Lower leg skin (tissue), 4 donors: Measurements from ENCODE around the gene INSL3. TPM values are rescaled to one million over a fixed set of nuclear protein-coding genes. Genes with fewer than 3 reads are reported as not detected.

Source experiments
- DNase-seq, 2 donors: peaks; one replicate each; pipeline ENCODE4 v3.0.0-alpha.2; 2019; ENCODE audit warnings: low spot score in 2 of 2
- H3K4me3 ChIP-seq: fragments of 200-600 bp; sonication (generic); 2 replicates; pipeline ENCODE4 v1.5.1; 2017; ENCODE audit warnings: mild to moderate bottlenecking, low read depth; ENCODE audit not compliant: poor library complexity, severe bottlenecking
- POLR2A ChIP-seq, 2 donors: fragments of 450-650 bp; IDR thresholded peaks; one replicate each; pipeline ENCODE4 v1.6.1; 2016 to 2017; ENCODE audit warnings: antibody characterized with exemption in 2 of 2, mild to moderate bottlenecking in 1 of 2, moderate library complexity in 1 of 2
- WGBS, 2 donors: methylation state at CpG; one replicate each; pipeline ENCODE4 v1.1.5; 2018; 5-methylcytosine and 5-hydroxymethylcytosine counted together
- intact Hi-C: fragments of 100-400 bp; cut with DNase I; formaldehyde crosslinking; loops from one replicate; pipeline ENCODE4 v1.15.0; 2023; ENCODE audit warnings: low total_unique reads
- total RNA-seq, 4 donors: library from RNA; depleted of rRNA; stranded (reverse); fragments of >200 nt; gene quantifications; one replicate each; pipeline ENCODE4 v1.1.0, GENCODE V29; 2016
- TF ChIP-seq, protein P1 (sequence below), 3 donors: fragments of 450-650 bp; IDR thresholded peaks; one replicate each; pipeline ENCODE4 v1.5.1; 2016; ENCODE audit warnings: antibody characterized with exemption in 3 of 3, mild to moderate bottlenecking in 3 of 3, moderate library complexity in 2 of 3

The INSL3 gene
- total RNA-seq, 4 donors from 2014 or later: not detected

DNA sequence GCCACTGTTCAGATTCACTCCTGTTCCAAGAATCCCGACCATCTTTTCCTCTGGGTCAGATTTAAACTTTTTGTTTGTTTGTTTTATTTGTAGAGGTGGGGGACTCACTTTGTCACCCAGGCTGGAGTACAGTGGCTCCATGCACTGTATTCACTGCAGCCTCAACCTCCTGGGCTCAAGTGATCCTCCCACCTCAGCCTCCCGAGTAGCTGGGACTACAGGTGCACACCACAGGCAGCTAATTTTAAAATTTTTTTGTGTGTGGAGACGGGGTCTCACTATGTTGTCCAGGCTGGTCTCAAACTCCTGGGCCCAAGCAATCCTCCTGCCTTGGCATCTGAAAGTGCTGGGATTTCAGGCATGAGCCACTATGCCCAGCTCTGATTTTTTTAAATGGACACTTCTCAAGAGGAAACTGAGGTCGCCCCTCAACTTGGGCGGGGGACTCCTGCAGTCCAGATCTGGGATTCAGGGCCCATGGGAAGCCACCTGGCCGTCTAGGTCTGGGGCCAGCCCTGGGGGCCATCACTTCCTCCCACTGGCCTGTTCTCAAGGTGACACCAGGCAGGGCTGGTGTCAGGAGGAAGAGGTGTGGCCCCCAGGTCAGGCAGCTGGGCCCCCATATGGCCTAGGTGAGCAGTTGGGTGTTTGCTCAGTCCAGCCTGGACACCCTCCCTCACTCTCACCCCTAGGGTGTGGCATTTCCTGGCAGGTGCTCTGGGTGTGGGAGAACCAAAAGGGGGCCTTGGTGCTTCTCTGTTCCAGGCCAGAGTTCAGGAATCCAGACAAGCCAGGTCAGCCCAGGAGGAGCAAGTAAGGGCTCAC lies 25.1 kb downstream of the INSL3 start:
- no peak overlapping the region for H3K4me3 ChIP-seq
- 68 to 73% methylated on average over 6 of the region's 6 CpGs for WGBS, 2 donors
- no peak for DNase-seq
- intact Hi-C loops: no loop called here
- TF ChIP-seq, protein P1, sequence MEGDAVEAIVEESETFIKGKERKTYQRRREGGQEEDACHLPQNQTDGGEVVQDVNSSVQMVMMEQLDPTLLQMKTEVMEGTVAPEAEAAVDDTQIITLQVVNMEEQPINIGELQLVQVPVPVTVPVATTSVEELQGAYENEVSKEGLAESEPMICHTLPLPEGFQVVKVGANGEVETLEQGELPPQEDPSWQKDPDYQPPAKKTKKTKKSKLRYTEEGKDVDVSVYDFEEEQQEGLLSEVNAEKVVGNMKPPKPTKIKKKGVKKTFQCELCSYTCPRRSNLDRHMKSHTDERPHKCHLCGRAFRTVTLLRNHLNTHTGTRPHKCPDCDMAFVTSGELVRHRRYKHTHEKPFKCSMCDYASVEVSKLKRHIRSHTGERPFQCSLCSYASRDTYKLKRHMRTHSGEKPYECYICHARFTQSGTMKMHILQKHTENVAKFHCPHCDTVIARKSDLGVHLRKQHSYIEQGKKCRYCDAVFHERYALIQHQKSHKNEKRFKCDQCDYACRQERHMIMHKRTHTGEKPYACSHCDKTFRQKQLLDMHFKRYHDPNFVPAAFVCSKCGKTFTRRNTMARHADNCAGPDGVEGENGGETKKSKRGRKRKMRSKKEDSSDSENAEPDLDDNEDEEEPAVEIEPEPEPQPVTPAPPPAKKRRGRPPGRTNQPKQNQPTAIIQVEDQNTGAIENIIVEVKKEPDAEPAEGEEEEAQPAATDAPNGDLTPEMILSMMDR (IDR thresholded peaks at IDR 0.05): no peak
- TF ChIP-seq POLR2A (IDR thresholded peaks at IDR 0.05): no peak

DNA sequence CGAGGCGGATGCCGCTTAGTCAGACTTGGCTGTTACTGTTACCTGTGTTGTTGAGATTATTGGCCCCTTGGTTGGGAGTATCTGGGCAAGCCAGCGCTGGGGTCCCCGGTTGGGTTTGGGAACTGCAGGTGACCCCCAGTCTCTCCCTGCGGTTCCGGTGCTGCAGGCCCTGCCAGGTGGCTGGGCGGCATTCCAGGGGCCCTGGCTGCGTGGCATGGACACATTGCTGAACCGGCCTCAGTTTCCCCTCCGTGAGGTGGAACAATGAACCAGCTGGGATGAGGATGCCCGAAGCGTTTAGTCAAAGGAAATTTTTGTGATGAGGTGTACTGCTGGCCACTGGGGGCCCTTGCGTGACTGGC lies 25.8 kb downstream of the INSL3 start:
- H3K4me3 ChIP-seq: no peak overlapping the region
- no peak for DNase-seq
- intact Hi-C loops: no loop called here
- 27 to 30% methylated on average over 12 to 13 of the region's 14 CpGs for WGBS, 2 donors
- TF ChIP-seq, protein P1 (IDR thresholded peaks at IDR 0.05): no peak
- TF ChIP-seq POLR2A (IDR thresholded peaks at IDR 0.05): no peak

DNA sequence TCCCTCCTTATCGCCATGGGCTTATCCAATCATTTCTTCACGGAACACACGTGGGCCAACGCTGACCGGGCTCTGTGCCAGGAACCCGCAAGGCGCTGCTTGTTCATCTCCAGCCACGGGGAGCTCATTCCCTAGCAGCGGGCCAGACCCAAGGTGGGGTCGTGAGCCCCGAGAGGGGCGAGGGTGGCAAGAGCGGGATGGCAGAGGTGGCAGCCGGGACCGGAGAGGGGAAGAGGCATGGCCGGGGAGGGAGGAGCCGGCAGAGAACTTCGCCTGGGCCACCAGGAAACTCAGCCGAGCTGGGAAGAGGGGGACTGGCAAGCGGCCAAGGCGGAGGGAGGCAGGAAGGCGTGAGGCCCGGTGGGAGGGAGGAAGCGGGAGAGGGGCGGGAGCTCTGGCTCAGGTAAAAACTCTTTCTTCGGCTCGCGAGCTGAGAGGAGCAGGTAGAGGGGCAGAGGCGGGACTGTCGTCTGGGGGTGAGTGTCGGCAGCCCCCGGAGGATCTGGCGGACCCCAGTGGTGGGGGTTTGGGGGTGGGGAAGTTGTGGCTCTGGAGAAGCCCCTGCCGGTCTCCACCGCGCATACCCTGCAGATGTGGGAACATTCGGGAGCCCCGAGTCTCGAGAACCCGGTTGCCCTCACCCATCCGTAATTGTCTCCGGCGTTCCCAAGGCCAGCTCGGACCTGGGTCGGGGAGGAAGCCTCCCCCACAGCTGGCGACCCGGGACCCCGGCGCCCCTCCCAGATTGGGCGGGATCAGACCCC lies 26.4 kb downstream of the INSL3 start, which contains the start of gene B3GNT3:
Gene B3GNT3, plus strand, starts transcription at position 408 of the 764 bp plus-strand sequence. CDS start 12,670 bp downstream, outside the sequence.
- 2 to 13% methylated on average over 50 of the region's 50 CpGs for WGBS, 2 donors
- intact Hi-C loops: no loop called here
- peak in 1 of 2 donors; percentile 87 for DNase-seq

GRCh38 chr19:17794412-17794730 lies 26.9 kb downstream of the INSL3 start:
- intact Hi-C loops: no loop called here
- DNase-seq: no peak
- TF ChIP-seq, protein P1 (IDR thresholded peaks at IDR 0.05): no peak
- TF ChIP-seq POLR2A (IDR thresholded peaks at IDR 0.05): no peak
- H3K4me3 ChIP-seq: no peak overlapping the region
- 36 to 54% methylated on average over 9 of the region's 9 CpGs for WGBS, 2 donors

More for the DNA sequence above, 26.4 kb downstream of the INSL3 start, which contains the start of gene B3GNT3:
- no peak within 1 kb of the TSS for H3K4me3 ChIP-seq
- no peak for TF ChIP-seq POLR2A (IDR thresholded peaks at IDR 0.05)
- TF ChIP-seq, protein P1 (IDR thresholded peaks at IDR 0.05): no peak

DNA sequence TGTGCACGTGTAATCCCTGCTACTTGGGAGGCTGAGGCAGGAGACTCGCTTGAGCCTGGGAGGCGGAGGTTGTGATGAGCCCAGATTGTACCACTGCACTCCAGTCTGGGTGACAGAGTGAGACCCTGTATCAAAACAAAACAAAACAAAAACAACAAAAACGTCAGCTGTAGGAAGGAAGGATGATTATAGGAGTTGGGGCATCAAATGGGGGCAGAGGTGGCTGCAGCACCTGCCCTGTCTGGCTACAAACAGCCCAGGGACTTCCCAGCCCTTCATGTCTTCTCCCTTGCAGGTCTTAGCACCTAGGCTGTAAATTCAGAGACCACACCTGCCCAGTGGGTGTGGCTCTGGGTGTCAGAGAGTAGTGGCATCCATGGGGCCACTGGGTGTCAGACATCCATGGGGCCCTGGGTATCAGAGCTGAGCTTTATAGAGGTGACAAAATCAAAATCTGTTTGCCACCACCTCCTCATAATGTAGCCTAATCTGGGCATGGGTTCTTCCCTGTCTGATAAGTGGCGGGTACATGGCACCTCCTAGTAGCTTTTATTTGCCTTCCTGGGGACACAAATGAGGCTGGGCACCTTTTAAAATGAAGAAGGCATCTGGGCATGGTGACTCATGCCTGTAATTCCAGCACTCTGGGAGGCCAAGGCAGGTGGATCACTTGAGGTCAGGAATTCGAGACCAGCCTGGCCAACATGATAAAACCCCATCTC lies 31.1 kb downstream of the INSL3 start:
- WGBS, 2 donors: 66 to 67% methylated on average over 6 of the region's 6 CpGs
- DNase-seq: no peak
- intact Hi-C loops: no loop called here
- TF ChIP-seq, protein P1 (IDR thresholded peaks at IDR 0.05): no peak
- no peak for TF ChIP-seq POLR2A (IDR thresholded peaks at IDR 0.05)
- no peak overlapping the region for H3K4me3 ChIP-seq
